Astrocyte of the spinal cord (primary cell): ENCODE measurements around the gene DAZAP1.

ENCODE experiments used
- DNase-seq: peaks from one replicate; pipeline ENCODE4 v3.0.0; 2011; ENCODE audit warnings: low read depth, low spot score
- H3K4me3 ChIP-seq: 2 replicates; pipeline ENCODE4 v1.5.1; 2011; ENCODE audit warnings: low read depth, mild to moderate bottlenecking, low read length, moderate library complexity
- in situ Hi-C: cut with HindIII; loops from 2 replicates; pipeline ENCODE4 v1.10.0; 2017; ENCODE audit warnings: low sequenced_read_pairs
- TF ChIP-seq, protein P1 (sequence below): IDR thresholded peaks from 2 replicates; pipeline ENCODE4 v1.5.1; 2012; ENCODE audit warnings: low read depth, mild to moderate bottlenecking, low read length, inconsistent platforms

Gene DAZAP1

DNA sequence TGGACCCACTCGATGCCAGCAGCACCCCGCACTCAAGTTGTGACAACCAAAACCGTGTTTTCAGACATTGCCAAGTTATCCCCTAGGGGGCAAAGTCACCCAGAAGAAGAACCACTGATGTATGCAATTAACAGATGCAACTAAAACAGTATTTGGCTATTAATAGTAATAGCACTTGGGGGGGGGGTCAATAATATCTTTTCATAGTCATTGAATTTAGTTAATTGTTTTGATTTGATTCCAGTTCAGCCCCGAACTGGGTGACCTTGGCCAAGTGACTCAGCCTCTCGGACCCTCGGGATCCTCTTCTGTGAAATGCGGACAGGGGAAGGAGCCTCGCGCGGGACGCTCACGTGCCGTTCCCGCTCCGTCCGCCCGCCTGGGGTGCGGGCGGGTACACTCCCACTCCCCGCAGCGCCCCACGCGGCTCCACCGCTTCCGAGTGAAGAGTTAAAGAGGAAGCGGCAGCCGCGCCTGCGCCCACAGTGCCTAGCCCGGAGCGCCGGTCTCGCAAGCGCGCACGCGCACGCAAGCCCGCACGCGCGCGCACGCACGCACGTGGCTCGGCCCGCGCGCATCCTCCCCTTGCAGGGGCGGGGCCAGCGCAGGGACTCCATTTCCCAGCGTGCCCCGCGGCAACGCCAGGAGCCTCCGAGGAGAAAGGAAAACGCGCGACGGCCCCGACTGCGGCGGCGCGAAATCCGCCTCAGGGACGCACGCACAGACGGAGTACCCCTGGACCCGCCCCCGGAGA, 435 bp upstream of the DAZAP1 start:
- TF ChIP-seq, protein P1, sequence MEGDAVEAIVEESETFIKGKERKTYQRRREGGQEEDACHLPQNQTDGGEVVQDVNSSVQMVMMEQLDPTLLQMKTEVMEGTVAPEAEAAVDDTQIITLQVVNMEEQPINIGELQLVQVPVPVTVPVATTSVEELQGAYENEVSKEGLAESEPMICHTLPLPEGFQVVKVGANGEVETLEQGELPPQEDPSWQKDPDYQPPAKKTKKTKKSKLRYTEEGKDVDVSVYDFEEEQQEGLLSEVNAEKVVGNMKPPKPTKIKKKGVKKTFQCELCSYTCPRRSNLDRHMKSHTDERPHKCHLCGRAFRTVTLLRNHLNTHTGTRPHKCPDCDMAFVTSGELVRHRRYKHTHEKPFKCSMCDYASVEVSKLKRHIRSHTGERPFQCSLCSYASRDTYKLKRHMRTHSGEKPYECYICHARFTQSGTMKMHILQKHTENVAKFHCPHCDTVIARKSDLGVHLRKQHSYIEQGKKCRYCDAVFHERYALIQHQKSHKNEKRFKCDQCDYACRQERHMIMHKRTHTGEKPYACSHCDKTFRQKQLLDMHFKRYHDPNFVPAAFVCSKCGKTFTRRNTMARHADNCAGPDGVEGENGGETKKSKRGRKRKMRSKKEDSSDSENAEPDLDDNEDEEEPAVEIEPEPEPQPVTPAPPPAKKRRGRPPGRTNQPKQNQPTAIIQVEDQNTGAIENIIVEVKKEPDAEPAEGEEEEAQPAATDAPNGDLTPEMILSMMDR, result peak; percentile 51
- in situ Hi-C loops, result no loop called here
- peak overlapping the region; percentile 48 for H3K4me3 ChIP-seq
- DNase-seq, result peak; percentile 99

DNA sequence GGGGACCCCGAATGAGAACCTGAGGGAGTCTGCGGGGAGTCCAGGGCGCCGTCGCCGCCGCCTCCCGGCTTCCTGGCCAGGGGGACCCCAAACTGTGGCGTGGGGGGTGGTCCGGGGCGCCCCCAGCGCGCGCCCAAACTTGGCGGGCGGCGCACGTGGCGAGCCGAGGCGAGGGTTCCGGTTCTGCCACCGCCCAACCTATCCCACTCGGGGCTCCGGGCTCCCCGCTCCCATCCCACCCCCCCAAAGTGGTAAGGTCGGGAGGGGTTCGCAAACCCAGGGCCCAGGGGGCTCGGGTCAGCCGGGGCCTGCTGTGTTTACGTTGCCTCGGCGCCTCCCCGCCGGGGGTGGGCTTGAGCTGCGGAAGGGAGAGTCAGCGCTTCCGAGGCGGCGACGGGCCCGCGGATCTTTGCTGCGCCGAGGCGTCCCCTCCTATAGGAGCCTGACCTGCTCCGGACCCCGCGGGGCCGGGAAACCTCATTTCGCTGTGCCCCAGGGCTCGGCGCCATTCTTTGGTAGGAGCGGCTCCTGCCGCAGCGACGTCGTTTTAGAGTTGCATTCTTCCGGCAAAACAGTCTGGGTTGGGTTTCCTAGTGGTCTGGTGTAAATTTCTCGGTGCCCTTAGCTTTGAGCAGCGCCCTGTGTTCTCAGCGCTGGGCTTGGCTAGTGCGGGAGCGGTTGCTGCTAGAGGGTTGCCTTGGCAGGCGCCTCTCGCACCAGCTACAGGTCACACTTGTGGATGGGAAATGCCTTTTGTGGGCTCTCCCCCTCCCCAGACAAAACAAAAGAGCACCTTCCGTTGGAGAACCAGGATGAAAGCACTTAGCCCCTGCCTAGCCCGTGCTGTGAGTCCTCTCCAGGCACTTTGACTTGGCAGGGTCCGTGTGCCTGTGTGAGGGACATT, 1.2 kb downstream of the DAZAP1 start:
- TF ChIP-seq, protein P1, result no peak
- H3K4me3 ChIP-seq, result peak overlapping the region; percentile 87
- DNase-seq, result peak; percentile 65
- in situ Hi-C loops, result no loop called here

DNA sequence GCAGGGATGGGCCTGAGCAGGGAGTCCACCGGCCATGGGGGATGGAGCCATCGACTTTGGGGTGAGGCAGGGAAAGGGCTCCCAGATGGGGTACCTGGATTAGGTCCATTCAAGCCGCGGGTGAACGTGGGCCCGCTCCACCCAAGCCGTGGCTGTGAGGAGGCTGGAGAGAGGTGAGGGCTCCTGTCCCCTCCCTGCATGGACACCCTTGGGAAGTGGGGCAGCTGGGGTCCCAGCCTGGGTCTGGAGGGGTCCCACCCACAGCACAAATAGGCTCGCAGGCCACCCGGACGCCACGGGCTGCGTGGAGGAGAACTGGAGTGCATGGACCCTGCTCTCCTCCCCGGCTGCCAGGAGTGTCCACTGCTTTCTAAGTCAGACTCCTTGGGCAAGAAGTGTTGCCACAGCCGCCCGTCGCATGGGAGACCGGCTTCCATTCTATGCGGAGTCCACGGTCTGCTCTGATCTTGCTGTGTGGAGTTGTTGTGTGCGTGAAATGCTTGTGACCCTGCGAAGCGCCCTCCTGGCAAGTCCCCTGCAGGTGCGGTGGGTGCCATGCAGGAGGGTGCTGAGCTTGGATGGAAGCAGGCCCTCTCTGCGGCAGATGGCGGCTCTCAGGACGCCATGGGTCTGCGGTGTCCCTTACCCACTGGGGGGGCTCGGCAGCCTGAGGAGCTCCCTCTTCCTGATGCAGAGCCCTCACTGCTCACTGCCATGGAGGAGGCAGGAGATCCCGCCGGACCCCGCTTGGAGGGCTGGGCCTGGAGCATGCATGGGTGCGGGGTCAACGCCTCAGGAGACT, 2.0 kb downstream of the DAZAP1 start:
- TF ChIP-seq, protein P1, result no peak
- DNase-seq, result no peak
- in situ Hi-C loops, result no loop called here
- peak overlapping the region; percentile 87 for H3K4me3 ChIP-seq

DNA sequence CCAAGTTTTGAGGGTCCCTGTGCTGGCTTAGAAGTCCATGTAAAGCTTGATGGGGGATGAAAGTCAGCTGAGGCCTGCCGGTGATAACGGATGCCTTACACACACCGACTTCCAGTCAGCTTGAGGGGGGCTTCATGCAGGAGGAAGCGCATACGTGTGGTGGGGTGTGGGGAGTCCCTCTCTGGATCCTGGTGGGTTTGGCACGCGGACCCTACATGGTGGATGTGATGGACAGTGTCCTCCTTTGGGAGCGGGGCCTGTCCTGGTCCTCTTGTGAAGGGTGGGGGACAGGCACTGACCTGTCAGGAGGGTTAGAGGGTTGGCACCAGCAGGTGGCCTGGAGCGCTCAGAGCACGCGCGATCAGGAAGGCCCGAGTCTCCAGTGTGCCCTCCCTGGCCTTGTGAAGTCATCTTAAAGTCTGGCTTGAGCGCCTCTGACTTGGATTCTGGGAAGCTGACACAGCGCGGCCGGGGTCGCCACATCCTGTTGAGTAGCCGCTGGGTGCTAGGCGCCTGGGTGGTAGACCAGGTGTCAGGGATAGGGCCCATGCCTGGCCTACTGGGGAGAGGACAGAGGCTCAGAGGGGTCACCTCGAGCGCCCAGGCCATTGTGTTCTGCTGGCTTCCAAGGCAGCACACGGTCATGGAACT, 2.9 kb downstream of the DAZAP1 start:
- in situ Hi-C loops, result no loop called here
- TF ChIP-seq, protein P1, result no peak
- DNase-seq, result peak; percentile 61
- no peak overlapping the region for H3K4me3 ChIP-seq

DNA sequence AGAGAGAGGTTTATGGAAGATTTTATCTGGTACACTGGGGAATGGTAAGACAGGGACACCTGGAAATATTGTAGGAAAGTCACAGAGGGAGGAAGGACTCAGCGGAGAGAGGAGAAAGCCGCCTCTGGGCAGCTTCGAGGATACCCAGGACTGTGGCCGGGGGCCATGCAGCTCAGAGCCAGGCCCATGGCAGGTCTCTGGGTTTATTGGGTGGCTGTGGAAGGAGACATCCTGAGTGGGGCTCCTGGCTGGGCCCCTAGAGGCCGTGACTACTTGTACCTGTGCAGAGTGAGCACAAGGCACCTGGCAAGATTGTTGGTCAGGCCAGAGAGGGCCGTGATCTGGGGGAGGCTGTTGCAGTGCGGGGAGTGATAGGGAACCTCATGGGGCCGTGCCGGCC, 3.4 kb downstream of the DAZAP1 start:
- TF ChIP-seq, protein P1, result no peak
- H3K4me3 ChIP-seq, result no peak overlapping the region
- in situ Hi-C loops, result no loop called here
- DNase-seq, result no peak
